OCI-LY7 (cell line): ENCODE results near the gene SLC16A6.

Experiments used
- EZH2phosphoT487 ChIP-seq: fragments of 200-600 bp; sonication (generic); IDR thresholded peaks from 2 replicates; pipeline ENCODE4 v1.6.1; 2018; ENCODE audit warnings: low read depth, borderline replicate concordance, mild to moderate bottlenecking, mixed run types, antibody characterized with exemption, low read length, moderate library complexity, mixed read lengths
- TF ChIP-seq, protein P1 (sequence below): fragments of 200-600 bp; sonication (generic); conservative IDR thresholded peaks from 2 replicates; pipeline ENCODE4 v1.5.1; 2014; ENCODE audit warnings: mild to moderate bottlenecking, antibody characterized with exemption, low read length, moderate library complexity, mixed read lengths

DNA sequence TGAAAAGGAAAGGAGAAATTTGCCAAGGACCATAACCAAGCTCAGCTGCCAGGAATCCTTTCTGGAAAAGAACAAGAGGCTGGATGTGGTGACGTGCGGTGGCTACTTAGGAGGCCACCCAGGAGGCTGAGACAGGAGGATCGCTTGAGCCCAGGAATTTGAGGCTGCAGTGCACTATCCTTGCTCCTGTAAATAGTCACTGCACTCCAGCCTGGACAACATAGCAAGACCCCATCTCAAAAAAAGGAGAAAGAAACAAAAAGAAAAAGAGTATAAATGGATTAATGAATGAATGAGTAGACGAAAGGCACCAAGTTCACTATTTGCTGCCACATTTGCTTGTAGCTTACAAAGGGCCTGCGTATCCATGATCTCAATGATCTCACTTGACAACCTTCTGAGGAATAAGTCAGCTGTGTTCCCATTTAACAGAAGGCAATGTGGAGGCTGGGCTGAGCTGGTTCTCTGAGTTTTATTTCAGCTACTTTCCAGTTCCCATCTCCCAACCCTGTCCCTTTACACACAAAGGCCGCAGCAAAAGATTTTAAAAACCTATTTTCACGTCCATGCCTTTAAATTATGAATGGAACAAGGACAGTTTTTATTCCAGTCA lies 30.1 kb upstream of the SLC16A6 start:
- TF ChIP-seq, protein P1, sequence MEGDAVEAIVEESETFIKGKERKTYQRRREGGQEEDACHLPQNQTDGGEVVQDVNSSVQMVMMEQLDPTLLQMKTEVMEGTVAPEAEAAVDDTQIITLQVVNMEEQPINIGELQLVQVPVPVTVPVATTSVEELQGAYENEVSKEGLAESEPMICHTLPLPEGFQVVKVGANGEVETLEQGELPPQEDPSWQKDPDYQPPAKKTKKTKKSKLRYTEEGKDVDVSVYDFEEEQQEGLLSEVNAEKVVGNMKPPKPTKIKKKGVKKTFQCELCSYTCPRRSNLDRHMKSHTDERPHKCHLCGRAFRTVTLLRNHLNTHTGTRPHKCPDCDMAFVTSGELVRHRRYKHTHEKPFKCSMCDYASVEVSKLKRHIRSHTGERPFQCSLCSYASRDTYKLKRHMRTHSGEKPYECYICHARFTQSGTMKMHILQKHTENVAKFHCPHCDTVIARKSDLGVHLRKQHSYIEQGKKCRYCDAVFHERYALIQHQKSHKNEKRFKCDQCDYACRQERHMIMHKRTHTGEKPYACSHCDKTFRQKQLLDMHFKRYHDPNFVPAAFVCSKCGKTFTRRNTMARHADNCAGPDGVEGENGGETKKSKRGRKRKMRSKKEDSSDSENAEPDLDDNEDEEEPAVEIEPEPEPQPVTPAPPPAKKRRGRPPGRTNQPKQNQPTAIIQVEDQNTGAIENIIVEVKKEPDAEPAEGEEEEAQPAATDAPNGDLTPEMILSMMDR = no peak
- no peak for TF ChIP-seq EZH2phosphoT487
